GM18511 (cell line): ENCODE results near the gene MED12L.
A peak's percentile ranks its signal among the peaks of the same experiment; 100 is the strongest.
"Not testable (repeated sequence)": the region's sequence is repeated elsewhere in the genome, so short reads cannot be mapped to it uniquely, and the experiment has no call there.

ENCODE experiments used
- ATAC-seq: cut with Tn5 transposase; IDR thresholded peaks from one replicate; pipeline ENCODE4 v1.9.1; 2021; ENCODE audit warnings: mild to moderate bottlenecking, moderate library complexity; ENCODE audit not compliant: unreplicated experiment

The MED12L gene

DNA sequence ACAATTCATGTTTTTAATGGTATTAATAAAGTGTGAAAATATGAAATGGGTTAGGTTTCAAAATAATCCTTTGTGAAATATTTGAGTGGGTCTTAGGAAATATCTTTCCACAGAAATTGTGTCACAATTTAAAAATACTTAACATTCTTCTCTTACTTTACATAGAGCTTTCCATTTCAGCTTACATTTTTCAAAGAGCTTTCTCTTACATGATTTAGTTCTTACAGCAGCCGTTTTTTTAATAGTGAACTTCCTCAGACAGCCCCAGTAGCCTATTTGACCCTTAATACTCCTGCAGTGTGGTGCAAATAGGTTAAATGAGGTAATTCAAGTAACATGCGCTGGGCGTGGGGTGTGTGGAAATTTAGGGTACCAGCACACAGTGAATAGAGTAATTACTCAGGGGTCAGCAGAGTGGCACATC, 277.3 kb downstream of the MED12L start:
- ATAC-seq: no peak

GRCh38 chr3:151366993-151367392, 281.5 kb downstream of the MED12L start:
- peak; percentile 55 for ATAC-seq

GRCh38 chr3:151367448-151367847, 282.0 kb downstream of the MED12L start:
- ATAC-seq: peak; percentile 55

DNA sequence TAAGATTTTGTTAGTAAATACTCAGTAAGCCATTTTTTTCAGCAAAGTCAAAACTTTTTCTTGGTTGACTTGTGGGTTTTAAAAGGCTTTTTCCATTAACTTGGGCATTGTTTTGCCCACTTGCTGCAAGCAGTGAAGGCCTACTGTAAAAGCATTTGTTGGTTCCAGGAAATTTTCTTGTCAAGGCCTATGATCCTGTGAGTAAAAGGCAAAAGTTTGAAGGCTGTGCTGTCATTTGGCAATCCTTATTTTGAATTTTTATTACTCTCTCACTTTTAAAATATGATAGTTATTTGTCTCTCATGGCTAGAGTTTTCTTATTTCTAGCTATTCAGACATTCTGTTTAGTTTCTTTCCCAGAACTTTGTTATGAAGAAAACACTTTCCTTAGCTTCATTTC, 286.1 kb downstream of the MED12L start:
- ATAC-seq: no peak

GRCh38 chr3:151372063-151372820, 286.8 kb downstream of the MED12L start:
- no peak for ATAC-seq

- peak; percentile 76 for ATAC-seq
Measured at GRCh38 chr3:151377768-151378385, 292.4 kb downstream of the MED12L start.

DNA sequence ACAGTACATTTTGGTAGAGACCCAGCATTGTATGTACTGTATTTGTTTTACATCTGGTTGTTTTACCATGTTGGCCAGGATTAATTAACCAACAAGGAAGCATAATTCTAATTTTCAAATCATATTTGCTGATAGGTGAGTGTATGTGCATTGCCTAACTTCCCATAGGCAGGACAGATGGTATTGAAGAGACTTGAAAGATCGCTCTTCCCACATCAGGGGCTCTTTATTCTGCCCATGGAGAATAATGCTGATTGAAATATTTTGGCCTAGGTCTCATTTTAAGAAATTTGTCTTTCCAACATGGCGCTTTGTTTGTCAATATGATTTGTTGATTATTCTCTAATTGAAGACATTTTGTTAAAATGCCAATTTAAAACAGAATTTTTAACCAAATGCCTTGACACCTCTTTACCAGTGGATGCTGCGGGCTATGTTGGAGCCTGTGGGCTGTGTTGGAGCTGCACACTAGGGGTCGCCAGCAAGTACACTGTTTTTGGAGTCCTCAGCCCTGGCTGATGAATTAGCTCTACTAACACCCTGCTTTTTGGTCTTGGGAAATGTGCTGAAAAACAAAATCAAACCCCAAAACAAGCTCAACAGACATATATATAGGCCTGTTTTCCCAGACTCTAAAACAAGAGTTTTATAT, 293.7 kb downstream of the MED12L start:
- no peak for ATAC-seq

GRCh38 chr3:151382671-151383070, 297.2 kb downstream of the MED12L start:
- no peak for ATAC-seq

- ATAC-seq: no peak
Measured at GRCh38 chr3:151383111-151383510, 297.6 kb downstream of the MED12L start.

DNA sequence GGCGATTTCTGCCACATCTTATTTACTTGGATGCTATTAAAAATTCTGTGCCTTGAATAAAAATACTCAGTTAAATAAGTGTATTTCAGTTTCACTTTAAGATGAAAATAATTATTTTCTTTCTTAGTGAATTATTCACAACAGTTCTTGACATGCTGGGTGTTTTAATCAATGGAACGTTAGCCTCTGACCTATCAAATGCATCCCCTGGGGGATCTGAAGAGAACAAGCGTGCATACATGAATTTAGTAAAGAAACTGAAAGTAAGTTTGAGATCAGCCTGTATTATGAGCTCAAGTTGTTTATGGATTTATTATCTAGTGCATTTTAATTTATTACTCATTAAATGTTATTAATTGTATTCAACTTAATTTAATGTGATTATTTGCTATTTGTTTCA, 298.5 kb downstream of the MED12L start:
- peak; percentile 69 for ATAC-seq

DNA sequence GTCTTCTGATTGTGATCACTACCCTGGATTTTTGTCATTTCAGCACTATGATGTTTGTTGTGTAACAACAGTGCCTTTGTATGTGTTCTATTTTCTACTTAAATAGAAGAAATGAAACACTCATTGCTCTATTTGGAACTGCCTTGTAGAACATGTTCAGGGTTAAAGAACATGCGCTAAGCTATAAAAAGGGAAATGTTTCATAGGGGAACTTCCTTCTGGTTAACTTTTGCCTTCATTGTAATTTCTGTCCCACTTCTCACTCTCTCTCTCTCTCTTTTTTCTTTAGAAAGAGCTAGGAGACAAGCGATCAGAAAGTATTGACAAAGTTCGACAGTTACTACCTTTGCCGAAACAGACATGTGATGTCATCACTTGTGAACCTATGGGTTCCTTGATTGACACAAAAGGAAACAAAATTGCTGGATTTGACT, 299.3 kb downstream of the MED12L start, which contains the start of gene P2RY12:
Gene P2RY12, minus strand, starts transcription at position 13 of the 434 bp plus-strand sequence. CDS start 45,908 bp downstream, outside the sequence.
- ATAC-seq: peak; percentile 44

- ATAC-seq: no peak
Measured at GRCh38 chr3:151386056-151386455, 300.6 kb downstream of the MED12L start.

DNA sequence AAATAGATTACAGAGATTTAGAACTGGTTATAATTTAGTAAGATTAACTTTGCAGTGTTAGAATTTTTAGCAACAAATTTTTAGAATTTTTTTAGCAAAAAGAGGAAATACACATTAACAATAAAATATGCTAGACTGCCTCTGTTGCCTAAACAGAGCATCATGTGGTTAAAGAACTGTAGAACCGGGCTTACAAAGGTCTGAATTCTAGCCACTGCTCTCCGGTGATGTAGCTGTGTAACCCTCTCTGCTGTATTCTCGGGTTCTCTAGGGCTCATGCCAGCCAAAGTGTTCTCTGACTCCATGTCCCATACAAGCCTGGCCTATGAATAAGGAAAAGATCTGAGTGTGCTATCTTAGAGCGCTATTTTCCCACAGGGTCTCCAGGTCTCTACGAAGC, 302.0 kb downstream of the MED12L start:
- no peak for ATAC-seq

- ATAC-seq: no peak
Measured at GRCh38 chr3:151387842-151388241, 302.4 kb downstream of the MED12L start.

DNA sequence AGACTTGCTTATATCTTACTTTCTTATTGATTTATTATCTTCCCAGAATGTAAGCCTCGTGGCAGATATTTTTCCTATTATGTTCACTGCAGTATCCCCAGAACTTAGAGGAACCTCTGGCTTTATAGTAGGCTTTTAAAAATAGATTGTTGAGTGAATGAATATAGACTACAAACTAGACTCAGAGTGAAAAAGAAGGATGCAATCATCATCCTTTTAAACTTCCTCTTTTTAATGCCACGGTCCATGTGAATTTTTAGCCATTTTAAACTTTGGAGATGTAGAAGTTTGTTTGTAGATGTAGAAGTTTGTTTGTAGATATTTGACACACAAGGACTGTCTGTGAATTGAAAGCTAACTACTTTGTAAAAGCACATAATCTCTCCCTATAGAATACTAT, 306.3 kb downstream of the MED12L start:
- ATAC-seq: no peak

DNA sequence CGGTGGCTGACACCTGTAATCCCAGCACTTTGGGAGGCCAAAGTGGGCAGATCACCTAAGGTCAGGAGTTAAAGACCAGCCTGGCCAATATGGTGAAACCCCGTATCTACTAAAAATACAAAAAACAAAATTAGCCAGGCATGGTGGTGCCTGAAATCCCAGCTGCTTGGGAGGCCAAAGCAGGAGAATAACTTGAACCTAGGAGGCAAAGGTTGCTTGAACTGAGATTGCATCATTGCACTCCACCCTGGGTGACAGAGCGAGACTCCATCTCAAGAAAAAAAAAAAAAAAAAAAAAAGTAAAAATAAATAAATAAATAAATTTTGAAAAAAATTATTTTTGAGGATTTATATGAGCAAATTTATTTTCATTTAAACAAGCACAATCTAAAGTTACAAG, 306.7 kb downstream of the MED12L start:
- not testable (repeated sequence) for ATAC-seq

- no peak for ATAC-seq
Measured at GRCh38 chr3:151393146-151393830, 307.8 kb downstream of the MED12L start.

GRCh38 chr3:151393941-151394340, 308.5 kb downstream of the MED12L start:
- ATAC-seq: no peak

DNA sequence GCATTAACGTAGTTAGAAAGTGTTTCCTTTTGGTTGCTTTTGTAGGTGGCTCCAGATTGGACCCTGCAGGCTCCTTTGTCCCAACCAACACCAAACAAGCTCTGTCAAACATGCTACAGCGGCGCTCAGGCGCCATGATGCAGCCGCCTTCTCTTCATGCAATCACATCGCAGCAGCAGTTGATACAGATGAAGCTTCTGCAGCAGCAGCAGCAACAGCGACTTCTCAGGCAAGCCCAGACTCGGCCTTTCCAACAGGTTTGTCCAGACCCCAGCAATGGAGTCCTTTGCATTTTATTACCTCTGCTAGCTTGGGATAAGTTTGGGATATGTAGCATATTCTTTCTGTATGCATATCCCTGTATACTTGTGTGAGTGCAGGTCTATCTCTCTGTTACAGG, 309.1 kb downstream of the MED12L start:
- ATAC-seq: no peak

DNA sequence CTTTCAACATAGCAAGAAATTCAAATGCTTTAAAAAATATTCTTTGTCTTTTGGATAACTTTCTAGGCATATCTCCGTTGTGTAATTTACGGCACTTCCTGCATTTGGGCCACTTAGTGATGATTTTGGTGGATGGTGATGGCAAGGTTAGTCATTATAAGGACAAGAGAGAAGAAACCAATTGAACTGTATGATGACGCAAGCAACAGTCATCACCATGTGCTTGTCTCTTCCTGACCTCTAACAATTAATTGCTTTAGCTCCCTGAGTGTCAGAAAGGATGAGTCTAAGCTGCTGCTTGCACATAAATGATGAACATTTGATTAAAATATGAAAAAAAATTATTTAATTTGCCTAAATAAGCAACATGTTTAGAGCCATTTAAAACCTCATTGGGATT, 310.3 kb downstream of the MED12L start:
- ATAC-seq: no peak

- ATAC-seq: peak; percentile 70
Measured at GRCh38 chr3:151398895-151399294, 313.4 kb downstream of the MED12L start.
